Measurements from ENCODE around the gene CHSY1. TPM values are rescaled to one million over a fixed set of nuclear protein-coding genes. Genes with fewer than 3 reads are reported as not detected.

Gene CHSY1
- polyA plus RNA-seq, 3 donors, result 2.7 to 19.0 (median 3.0) TPM

DNA sequence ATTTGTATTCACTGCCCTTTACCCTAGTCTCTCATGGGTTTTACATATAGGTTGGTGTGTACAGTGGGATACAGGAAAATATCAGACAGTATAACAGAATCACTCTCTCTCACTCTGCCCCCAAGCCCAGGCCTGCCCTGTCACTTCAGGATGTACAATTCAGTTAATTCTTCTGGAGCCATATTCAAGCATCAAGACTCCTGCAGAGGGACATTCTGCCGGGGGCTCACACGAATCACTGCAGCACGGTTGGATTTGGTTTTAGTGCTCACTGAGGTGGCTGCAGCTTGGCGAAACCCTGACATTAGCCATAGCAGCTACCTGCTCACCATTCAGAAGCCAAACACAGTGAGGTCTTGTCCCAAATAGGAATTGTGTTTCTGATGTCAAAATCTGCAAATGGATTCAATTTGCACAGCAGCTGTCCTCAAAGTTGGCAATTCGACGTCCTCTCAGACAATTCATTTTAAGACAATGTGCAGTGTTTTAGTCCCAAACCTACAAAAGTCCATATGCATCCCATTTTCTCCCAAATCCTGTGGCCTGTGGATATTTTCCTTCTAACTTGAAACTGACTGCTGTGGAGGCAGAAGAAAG lies 82.9 kb downstream of the CHSY1 start:
- H3K4me1 ChIP-seq (ENCODE audit: control insufficient read depth in 1 of 2, insufficient read depth in 2 of 2, low read length in 2 of 2), result peaks cover 35 to 51% of the 10 kb centered on the region in 2 donors

DNA sequence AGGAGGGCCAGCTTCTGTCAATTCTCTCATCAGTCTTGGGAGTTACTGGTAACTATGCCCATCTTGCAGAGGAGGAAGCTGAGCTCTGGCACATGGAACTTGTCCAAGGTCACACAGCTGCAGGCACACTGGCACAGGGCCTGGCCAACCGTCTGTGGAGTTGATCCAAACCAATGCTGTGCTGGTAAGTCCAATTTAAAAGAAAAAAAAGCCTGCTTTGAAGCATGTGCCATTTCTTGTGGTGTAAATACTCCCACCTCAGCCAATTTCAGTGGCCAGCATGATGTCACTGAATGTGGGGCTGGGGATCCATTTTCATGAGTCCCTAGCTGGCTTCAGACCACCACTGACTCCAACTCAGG lies 83.4 kb downstream of the CHSY1 start:
- intact Hi-C loops (cut with micrococcal nuclease), result no loop called here
- H3K4me3 Mint-ChIP-seq, result peak overlapping the region; percentile 71 to 89
- H3K4me1 ChIP-seq (ENCODE audit: control insufficient read depth in 1 of 2, insufficient read depth in 2 of 2, low read length in 2 of 2), result peaks cover 29 to 45% of the 10 kb centered on the region in 2 donors
- WGBS (ENCODE audit: insufficient coverage), result 0% methylated on average over 1 of the region's 1 CpG
- peaks cover 11 to 32% (median 30%) of the 10 kb centered on the region in 7 donors for H3K9me3 Mint-ChIP-seq
- no peaks in the 10 kb centered on the region for H3K27me3 ChIP-seq (ENCODE audit: control insufficient read depth in 2 of 2, insufficient read depth in 2 of 2, low read length in 2 of 2)
- peaks cover 7% of the 10 kb centered on the region for H3K79me2 ChIP-seq (ENCODE audit: insufficient read depth, low read length)
- H3K9me3 ChIP-seq (replicated peaks in 1 of 2; ENCODE audit: control insufficient read depth in 1 of 2, insufficient read depth in 1 of 2, low read length in 2 of 2), result peaks cover 10 to 22% of the 10 kb centered on the region in 2 donors
- peaks cover 55% of the 10 kb centered on the region for H3K4me1 Mint-ChIP-seq
- peaks cover 9 to 10% of the 10 kb centered on the region in 2 donors for H3K36me3 Mint-ChIP-seq
- peak in 1 of 3 donors; percentile 16 for DNase-seq
- H4K20me1 ChIP-seq (ENCODE audit: insufficient read depth, low read length), result no peaks in the 10 kb centered on the region
- no peak for TF ChIP-seq CTCF (IDR thresholded peaks at IDR 0.05)
- peak overlapping the region; percentile 80 to 81 for H3K27ac ChIP-seq (ENCODE audit: low read depth in 1 of 2, low read length in 2 of 2)
- peak overlapping the region; percentile 68 for H3K9ac ChIP-seq (ENCODE audit: insufficient read depth, low read length, poor library complexity, severe bottlenecking)
- no peaks in the 10 kb centered on the region for H3K36me3 ChIP-seq (replicated peaks in 1 of 2; ENCODE audit: control insufficient read depth in 1 of 2, insufficient read depth in 2 of 2, low read length in 2 of 2)
- H3K4me3 ChIP-seq (replicated peaks in 1 of 3; ENCODE audit: low read depth in 2 of 3, low read length in 3 of 3), result peak overlapping the region in 2 of 3 experiments; percentile 3 to 65
- peaks cover 0 to 2% (median 0%) of the 10 kb centered on the region in 3 donors for H3K27me3 Mint-ChIP-seq (ENCODE audit: low read depth in 3 of 3)
- peak overlapping the region; percentile 75 for H2AFZ ChIP-seq (ENCODE audit: insufficient read depth, low read depth, low read length, poor library complexity, severe bottlenecking)
- peak overlapping the region; percentile 88 to 97 (median 96) for H3K27ac Mint-ChIP-seq
- H3K4me2 ChIP-seq (replicated peaks; ENCODE audit: extremely low read depth, low read length, poor library complexity, severe bottlenecking), result peak overlapping the region; percentile 66

More for the DNA sequence above, 82.9 kb downstream of the CHSY1 start:
- peak overlapping the region; percentile 68 for H3K9ac ChIP-seq (ENCODE audit: insufficient read depth, low read length, poor library complexity, severe bottlenecking)
- peak overlapping the region; percentile 80 to 81 for H3K27ac ChIP-seq (ENCODE audit: low read depth in 1 of 2, low read length in 2 of 2)
- H3K36me3 Mint-ChIP-seq, result peaks cover 14 to 15% of the 10 kb centered on the region in 2 donors
- peak overlapping the region; percentile 75 for H2AFZ ChIP-seq (ENCODE audit: insufficient read depth, low read depth, low read length, poor library complexity, severe bottlenecking)
- DNase-seq, result no peak
- H3K4me3 ChIP-seq (replicated peaks in 1 of 3; ENCODE audit: low read depth in 2 of 3, low read length in 3 of 3), result peak overlapping the region in 1 of 3 experiments; percentile 65
- H3K27me3 ChIP-seq (ENCODE audit: control insufficient read depth in 2 of 2, insufficient read depth in 2 of 2, low read length in 2 of 2), result no peaks in the 10 kb centered on the region
- peak overlapping the region; percentile 66 for H3K4me2 ChIP-seq (replicated peaks; ENCODE audit: extremely low read depth, low read length, poor library complexity, severe bottlenecking)
- intact Hi-C loops (cut with micrococcal nuclease), result no loop called here
- H3K4me1 Mint-ChIP-seq, result peaks cover 61% of the 10 kb centered on the region
- H3K27ac Mint-ChIP-seq, result peak overlapping the region; percentile 46 to 97 (median 96)
- H3K9me3 Mint-ChIP-seq, result peaks cover 11 to 30% (median 26%) of the 10 kb centered on the region in 7 donors
- H3K4me3 Mint-ChIP-seq, result peak overlapping the region in 1 of 2 donors; percentile 89
- H4K20me1 ChIP-seq (ENCODE audit: insufficient read depth, low read length), result no peaks in the 10 kb centered on the region
- 81% methylated on average over 6 of the region's 6 CpGs for WGBS (ENCODE audit: insufficient coverage)
- no peaks in the 10 kb centered on the region for H3K36me3 ChIP-seq (replicated peaks in 1 of 2; ENCODE audit: control insufficient read depth in 1 of 2, insufficient read depth in 2 of 2, low read length in 2 of 2)
- peaks cover 9% of the 10 kb centered on the region for H3K79me2 ChIP-seq (ENCODE audit: insufficient read depth, low read length)
- peaks cover 0 to 2% (median 0%) of the 10 kb centered on the region in 3 donors for H3K27me3 Mint-ChIP-seq (ENCODE audit: low read depth in 3 of 3)
- peaks cover 10 to 20% of the 10 kb centered on the region in 2 donors for H3K9me3 ChIP-seq (replicated peaks in 1 of 2; ENCODE audit: control insufficient read depth in 1 of 2, insufficient read depth in 1 of 2, low read length in 2 of 2)
- TF ChIP-seq CTCF (IDR thresholded peaks at IDR 0.05), result no peak

Data from CD14-positive monocyte (primary cell).